GM12875 (cell line): Measurements from ENCODE around the gene FAM219B.
A peak's percentile ranks its signal among the peaks of the same experiment; 100 is the strongest.

ENCODE experiments used
- H3K4me3 ChIP-seq: one replicate; pipeline ENCODE4 v1.5.1; 2011; ENCODE audit warnings: low read depth, low read length, control low read depth
- CTCF ChIP-seq: IDR thresholded peaks from 2 replicates; pipeline ENCODE4 v1.5.1; 2011; ENCODE audit warnings: low read depth, mild to moderate bottlenecking, control low read depth, inconsistent platforms, low read length, moderate library complexity, borderline replicate concordance; ENCODE audit not compliant: insufficient read depth

The FAM219B gene

GRCh38 chr15:74870436-74871215 is 36.0 kb downstream of the FAM219B start:
- H3K4me3 ChIP-seq, result peak overlapping the region; percentile 51
- no peak for TF ChIP-seq CTCF

- peak overlapping the region; percentile 55 for H3K4me3 ChIP-seq
- TF ChIP-seq CTCF, result no peak
These were observed 36.8 kb downstream of the FAM219B start for GRCh38 chr15:74869726-74870407.

- TF ChIP-seq CTCF, result no peak
- H3K4me3 ChIP-seq, result peak overlapping the region; percentile 55
These were observed 37.3 kb downstream of the FAM219B start for GRCh38 chr15:74869372-74869725.

- no peak overlapping the region for H3K4me3 ChIP-seq
- TF ChIP-seq CTCF, result no peak
These were observed 38.6 kb downstream of the FAM219B start for GRCh38 chr15:74868059-74868458.

- H3K4me3 ChIP-seq, result no peak overlapping the region
- no peak for TF ChIP-seq CTCF
These were observed 39.1 kb downstream of the FAM219B start for GRCh38 chr15:74867466-74868038.

- H3K4me3 ChIP-seq, result no peak overlapping the region
- no peak for TF ChIP-seq CTCF
These were observed 40.6 kb downstream of the FAM219B start for GRCh38 chr15:74866090-74866489.
